Measurements from ENCODE around the gene NDRG4. TPM values are rescaled to one million over a fixed set of nuclear protein-coding genes. Genes with fewer than 3 reads are reported as not detected.

NDRG4 gene
- total and polyA plus RNA-seq, 4 donors: 5.3 to 18.7 (median 14.2) TPM

DNA sequence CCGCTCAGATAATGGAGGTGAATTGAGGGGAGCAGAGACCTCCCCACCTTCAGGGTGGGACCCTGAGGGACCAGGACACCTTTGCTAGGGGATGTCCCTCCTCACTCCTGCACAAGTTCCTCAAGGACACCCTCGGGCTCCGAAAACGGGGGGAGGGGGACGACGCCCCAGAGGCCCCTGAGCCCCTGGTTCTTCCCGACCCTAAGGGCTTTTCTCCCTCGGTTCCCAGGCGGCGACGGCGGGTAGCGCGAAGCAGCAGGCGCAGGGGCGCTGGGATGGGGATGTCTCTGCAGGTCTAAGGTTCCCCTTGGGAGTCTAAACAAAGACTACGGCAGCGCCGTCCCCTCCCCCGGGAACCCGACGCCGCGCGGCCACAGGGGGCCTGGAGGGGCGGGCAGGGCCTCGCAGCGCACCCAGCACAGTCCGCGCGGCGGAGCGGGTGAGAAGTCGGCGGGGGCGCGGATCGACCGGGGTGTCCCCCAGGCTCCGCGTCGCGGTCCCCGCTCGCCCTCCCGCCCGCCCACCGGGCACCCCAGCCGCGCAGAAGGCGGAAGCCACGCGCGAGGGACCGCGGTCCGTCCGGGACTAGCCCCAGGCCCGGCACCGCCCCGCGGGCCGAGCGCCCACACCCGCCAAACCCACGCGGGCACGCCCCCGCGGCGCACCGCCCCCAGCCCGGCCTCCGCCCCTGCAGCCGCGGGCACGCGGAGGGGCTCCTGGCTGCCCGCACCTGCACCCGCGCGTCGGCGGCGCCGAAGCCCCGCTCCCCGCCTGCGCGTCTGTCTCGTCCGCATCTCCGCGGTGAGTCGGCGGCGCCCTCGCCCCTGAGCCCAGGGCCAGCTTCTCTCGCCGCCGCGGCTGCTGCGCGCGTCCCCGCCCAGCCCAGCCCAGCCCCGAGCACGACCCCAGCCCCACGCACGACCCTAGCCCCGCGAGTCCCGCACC lies 36.7 kb upstream of the NDRG4 start:
- no peak for ATAC-seq (ENCODE audit: insufficient read depth, low FRiP score)
- 3 to 4% methylated on average over 59 to 113 of the region's 113 CpGs for WGBS, 2 donors
- peaks cover 0 to 7% (median 0%) of the 10 kb centered on the region in 5 donors for H3K4me1 ChIP-seq (ENCODE audit: control insufficient read depth in 5 of 5, insufficient read depth in 5 of 5, low read length in 5 of 5)
- TF ChIP-seq, protein P1, sequence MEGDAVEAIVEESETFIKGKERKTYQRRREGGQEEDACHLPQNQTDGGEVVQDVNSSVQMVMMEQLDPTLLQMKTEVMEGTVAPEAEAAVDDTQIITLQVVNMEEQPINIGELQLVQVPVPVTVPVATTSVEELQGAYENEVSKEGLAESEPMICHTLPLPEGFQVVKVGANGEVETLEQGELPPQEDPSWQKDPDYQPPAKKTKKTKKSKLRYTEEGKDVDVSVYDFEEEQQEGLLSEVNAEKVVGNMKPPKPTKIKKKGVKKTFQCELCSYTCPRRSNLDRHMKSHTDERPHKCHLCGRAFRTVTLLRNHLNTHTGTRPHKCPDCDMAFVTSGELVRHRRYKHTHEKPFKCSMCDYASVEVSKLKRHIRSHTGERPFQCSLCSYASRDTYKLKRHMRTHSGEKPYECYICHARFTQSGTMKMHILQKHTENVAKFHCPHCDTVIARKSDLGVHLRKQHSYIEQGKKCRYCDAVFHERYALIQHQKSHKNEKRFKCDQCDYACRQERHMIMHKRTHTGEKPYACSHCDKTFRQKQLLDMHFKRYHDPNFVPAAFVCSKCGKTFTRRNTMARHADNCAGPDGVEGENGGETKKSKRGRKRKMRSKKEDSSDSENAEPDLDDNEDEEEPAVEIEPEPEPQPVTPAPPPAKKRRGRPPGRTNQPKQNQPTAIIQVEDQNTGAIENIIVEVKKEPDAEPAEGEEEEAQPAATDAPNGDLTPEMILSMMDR (IDR thresholded peaks at IDR 0.05; ENCODE audit: control extremely low read depth, extremely low read depth): no peak
- peaks cover 0 to 56% (median 51%) of the 10 kb centered on the region in 3 donors for H3K27me3 ChIP-seq (ENCODE audit: control insufficient read depth in 3 of 3, insufficient read depth in 3 of 3, low read length in 2 of 3)
- no peak overlapping the region for H3K9ac ChIP-seq (ENCODE audit: insufficient read depth in 1 of 2, low read length in 2 of 2)
- H3K4me3 ChIP-seq: peak overlapping the region; percentile 64
- no peaks in the 10 kb centered on the region for H3K36me3 ChIP-seq (ENCODE audit: control insufficient read depth in 4 of 4, insufficient read depth in 4 of 4, low read length in 4 of 4)
- peak overlapping the region; percentile 24 to 99 for H3K27ac ChIP-seq (ENCODE audit: low read depth in 1 of 2, low read length in 1 of 2)
- peaks cover 0 to 2% (median 0%) of the 10 kb centered on the region in 4 donors for H3K9me3 ChIP-seq (ENCODE audit: control insufficient read depth in 4 of 4, insufficient read depth in 3 of 4, low read length in 3 of 4)
- DNase-seq: no peak

DNA sequence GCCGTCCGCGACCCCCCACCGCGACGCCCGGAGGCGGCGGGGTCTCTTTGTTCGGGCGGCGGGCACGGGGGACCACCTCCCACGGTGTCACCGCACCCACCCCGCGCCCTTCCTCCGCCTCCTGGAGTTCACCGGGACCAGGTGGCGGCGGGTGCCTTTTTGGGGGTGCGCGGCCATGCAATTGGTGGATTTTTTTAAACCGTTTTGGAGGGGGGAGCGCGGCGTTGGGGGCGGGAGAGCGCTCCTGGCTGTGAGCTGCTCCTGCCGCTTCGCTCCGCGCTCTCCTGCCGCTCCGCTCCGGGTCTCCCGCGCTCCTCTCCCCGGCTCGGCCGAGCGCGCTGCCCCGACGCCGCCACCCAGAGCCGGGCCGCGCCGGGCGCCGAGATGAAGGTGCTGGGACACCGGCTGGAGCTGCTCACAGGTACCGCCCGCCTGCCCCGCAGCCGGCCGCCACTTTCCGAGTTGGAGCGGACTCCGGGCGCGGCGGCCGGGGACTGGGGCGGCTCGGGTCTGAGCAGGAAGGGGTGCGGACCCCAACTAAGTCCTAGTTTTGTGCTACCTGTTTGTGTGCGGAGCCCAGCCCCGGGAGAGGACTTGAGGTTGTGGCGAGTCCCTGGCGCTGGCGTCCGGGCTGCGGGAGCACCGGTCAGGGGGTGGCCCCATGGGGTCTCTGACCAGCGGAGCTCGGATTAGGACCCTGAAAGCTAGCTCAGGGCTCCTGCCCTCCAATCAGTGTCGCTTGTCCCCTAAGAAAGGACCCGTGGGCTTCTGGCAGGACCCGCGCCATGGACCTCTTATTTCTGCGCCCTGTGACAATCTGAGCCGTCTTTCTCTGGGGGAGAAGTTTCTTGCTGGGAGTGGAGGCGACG lies 35.7 kb upstream of the NDRG4 start:
- H3K4me1 ChIP-seq (ENCODE audit: control insufficient read depth in 5 of 5, insufficient read depth in 5 of 5, low read length in 5 of 5): peaks cover 0 to 7% (median 0%) of the 10 kb centered on the region in 5 donors
- no peaks in the 10 kb centered on the region for H3K36me3 ChIP-seq (ENCODE audit: control insufficient read depth in 4 of 4, insufficient read depth in 4 of 4, low read length in 4 of 4)
- H3K4me3 ChIP-seq: peak overlapping the region; percentile 64
- TF ChIP-seq, protein P1 (IDR thresholded peaks at IDR 0.05; ENCODE audit: control extremely low read depth, extremely low read depth): no peak
- WGBS, 2 donors: 2 to 3% methylated on average over 78 to 86 of the region's 86 CpGs
- H3K27ac ChIP-seq (ENCODE audit: low read depth in 1 of 2, low read length in 1 of 2): peak overlapping the region; percentile 14 to 99
- H3K27me3 ChIP-seq (ENCODE audit: control insufficient read depth in 3 of 3, insufficient read depth in 3 of 3, low read length in 2 of 3): peaks cover 0 to 60% (median 51%) of the 10 kb centered on the region in 3 donors
- no peak overlapping the region for H3K9ac ChIP-seq (ENCODE audit: insufficient read depth in 1 of 2, low read length in 2 of 2)
- DNase-seq (no peak), ATAC-seq (ENCODE audit: insufficient read depth, low FRiP score) (no peak)
- peaks cover 0 to 2% (median 0%) of the 10 kb centered on the region in 4 donors for H3K9me3 ChIP-seq (ENCODE audit: control insufficient read depth in 4 of 4, insufficient read depth in 3 of 4, low read length in 3 of 4)

DNA sequence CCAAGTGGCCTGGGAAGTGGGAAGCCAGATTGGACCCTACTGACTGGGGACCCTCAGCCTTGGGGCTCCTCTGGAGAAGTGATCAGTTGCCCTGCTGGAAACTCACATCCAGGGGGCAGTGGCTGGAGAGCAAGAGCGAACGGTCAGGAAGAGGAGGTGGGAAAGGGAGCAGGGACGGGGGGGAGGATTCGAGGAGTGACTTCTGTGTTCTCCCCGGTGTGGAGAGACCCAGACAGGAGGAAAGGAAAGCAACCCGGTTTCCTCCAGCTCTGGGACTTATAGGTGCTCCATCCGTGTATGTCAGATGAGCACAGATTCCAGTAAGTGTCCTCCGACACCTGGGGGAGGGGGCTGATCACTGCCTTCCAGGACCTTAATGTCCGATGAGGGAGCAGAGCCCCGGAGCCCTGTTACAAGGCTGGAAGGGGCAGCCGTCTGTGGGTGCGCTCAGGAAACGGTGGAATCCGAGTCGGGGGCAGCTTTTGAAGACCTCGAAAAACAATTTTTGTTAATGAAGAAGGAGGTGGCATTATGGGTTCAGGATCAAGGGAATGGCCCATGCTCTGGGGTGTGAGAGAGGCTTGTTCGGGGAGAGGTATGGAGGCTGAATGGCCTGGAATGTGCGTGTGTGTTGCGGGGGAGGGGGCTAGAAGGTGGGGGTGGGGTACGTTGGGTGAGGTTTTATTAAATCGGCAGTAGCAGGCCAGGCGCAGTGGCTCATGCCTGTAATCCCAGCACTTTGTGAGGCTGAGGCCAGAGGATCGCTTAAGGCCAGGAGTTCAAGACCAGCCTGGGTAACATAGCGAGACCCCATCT lies 34.8 kb upstream of the NDRG4 start:
- no peak for ATAC-seq (ENCODE audit: insufficient read depth, low FRiP score)
- Histone ChIP-seq H3K36me3 (ENCODE audit: control insufficient read depth in 4 of 4, insufficient read depth in 4 of 4, low read length in 4 of 4) (no peaks in the 10 kb centered on the region), H3K4me1 (ENCODE audit: control insufficient read depth in 5 of 5, insufficient read depth in 5 of 5, low read length in 5 of 5) (peaks cover 0 to 7% (median 0%) of the 10 kb centered on the region in 5 donors), H3K4me3 (peak overlapping the region; percentile 64), H3K27ac (ENCODE audit: low read depth in 1 of 2, low read length in 1 of 2) (peak overlapping the region; percentile 14 to 99), H3K9me3 (ENCODE audit: control insufficient read depth in 4 of 4, insufficient read depth in 3 of 4, low read length in 3 of 4) (peaks cover 0 to 2% (median 0%) of the 10 kb centered on the region in 4 donors), H3K9ac (ENCODE audit: insufficient read depth in 1 of 2, low read length in 2 of 2) (no peak overlapping the region), H3K27me3 (ENCODE audit: control insufficient read depth in 3 of 3, insufficient read depth in 3 of 3, low read length in 2 of 3) (peaks cover 0 to 62% (median 49%) of the 10 kb centered on the region in 3 donors)
- whole genome bisulfite sequencing, 2 donors: 15 to 18% methylated on average over 24 of the region's 24 CpGs
- no peak for DNase-seq
- TF ChIP-seq, protein P1 (IDR thresholded peaks at IDR 0.05; ENCODE audit: control extremely low read depth, extremely low read depth): no peak

Measured in lung (tissue), 12 donors.